Right lobe of liver (tissue), 4 donors: Measurements from ENCODE around the gene MMP1.

Experiments used
- CTCF ChIP-seq, 4 donors: fragments of 200-600 bp in 3 of 4; fragments of 450-650 bp in 1 of 4; IDR thresholded peaks; one replicate each; pipeline versions ENCODE4 v1.5.1 to v1.8.0; 2016 to 2022; ENCODE audit warnings: antibody characterized with exemption in 4 of 4, mild to moderate bottlenecking in 2 of 4
- POLR2A ChIP-seq: fragments of 450-650 bp; IDR thresholded peaks from one replicate; pipeline ENCODE4 v1.6.1; 2017; ENCODE audit warnings: antibody characterized with exemption, mild to moderate bottlenecking
- donor health status: DM: no; HTN: no; CAD: no.
- donor health status: DM: no; HTN: no; CAD: no.
- donor health status: DM: no; HTN: yes; CAD: no.

GRCh38 chr11:102840018-102840417 lies 42.1 kb upstream of the MMP1 start:
- TF ChIP-seq CTCF (IDR thresholded peaks at IDR 0.05) (no peak), POLR2A (no peak)
